ENCODE data around the gene CFAP410.
A peak's percentile ranks its signal among the peaks of the same experiment; 100 is the strongest.

Gene CFAP410

GRCh38 chr21:44338971-44339910, at the start of gene CFAP410:
Gene CFAP410 (minus strand): TSS chr21:44339390. CDS start chr21:44339194, 196 bp downstream.
- peak; percentile 84 to 92 (median 88) for DNase-seq (ENCODE audit: low read depth in 4 of 4, low spot score in 1 of 4)

DNA sequence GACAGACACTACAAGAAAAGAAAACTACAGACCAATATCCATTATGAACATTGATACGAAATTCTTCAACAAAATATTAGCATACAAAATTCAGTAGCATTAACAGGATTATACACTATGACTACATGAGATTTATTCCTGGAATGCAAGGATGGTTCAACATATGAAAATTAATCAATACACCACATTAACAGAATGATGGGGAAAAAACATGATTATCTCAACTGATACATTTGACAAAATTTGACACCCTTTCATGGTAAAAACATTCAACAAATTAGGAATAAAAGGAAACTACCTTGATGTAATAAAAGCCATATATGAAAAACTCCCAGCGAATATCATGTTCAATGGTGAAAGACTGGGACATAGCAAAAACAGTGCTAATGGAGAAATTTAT, 45.8 kb upstream of the CFAP410 start:
- no peak for DNase-seq (ENCODE audit: low read depth in 4 of 4, low spot score in 1 of 4)

GRCh38 chr21:44383216-44383615, 44.0 kb upstream of the CFAP410 start:
- no peak for DNase-seq (ENCODE audit: low read depth in 4 of 4, low spot score in 1 of 4)

GRCh38 chr21:44382536-44382935, 43.3 kb upstream of the CFAP410 start:
- no peak for DNase-seq (ENCODE audit: low read depth in 4 of 4, low spot score in 1 of 4)

GRCh38 chr21:44381874-44382273, 42.7 kb upstream of the CFAP410 start:
- no peak for DNase-seq (ENCODE audit: low read depth in 4 of 4, low spot score in 1 of 4)

- no peak for DNase-seq (ENCODE audit: low read depth in 4 of 4, low spot score in 1 of 4)
Measured at GRCh38 chr21:44380876-44381275, 41.7 kb upstream of the CFAP410 start.

DNA sequence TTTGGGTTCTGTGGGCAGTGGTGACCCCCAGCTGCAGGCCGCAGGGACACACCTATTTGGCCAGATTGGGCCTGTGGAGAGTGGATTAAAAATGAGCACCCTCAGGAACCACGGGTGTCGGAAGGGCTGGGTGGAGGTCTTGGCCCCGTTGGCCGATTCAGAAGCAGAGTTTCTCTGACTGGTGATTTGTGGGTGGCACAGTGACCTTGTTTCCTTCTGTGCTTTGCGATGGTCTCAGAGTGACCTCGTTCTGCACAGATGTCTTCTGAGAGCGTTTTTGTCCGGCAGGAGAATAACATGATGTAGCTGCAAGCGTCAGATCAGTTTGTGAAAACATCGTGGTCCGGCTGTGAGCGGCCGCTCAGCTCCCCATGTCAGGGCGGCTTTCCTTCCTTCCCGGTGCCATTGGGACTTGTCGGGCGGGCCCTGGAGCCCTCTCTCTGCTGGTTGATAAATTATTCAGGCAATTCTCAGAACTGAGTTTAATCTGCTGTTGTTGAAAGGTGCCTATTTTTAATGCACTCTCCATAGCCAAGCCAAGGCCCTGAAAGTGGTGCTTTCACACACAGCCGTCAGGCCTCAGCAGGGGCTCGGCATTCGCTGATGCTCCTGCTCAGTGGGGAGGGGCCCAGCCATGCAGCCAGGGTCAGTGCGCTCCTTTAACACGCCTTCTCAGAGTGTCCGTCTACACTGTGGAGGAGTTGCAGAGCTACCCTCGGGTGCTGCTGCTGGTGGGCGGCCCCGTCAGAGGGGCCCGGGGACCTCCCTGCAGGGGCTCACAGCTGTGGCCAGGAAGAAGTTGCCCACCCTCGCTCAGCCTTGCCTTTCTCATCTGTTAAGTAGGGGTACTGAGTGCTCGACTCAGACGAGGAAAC, 41.0 kb upstream of the CFAP410 start:
- no peak for DNase-seq (ENCODE audit: low read depth in 4 of 4, low spot score in 1 of 4)

- no peak for DNase-seq (ENCODE audit: low read depth in 4 of 4, low spot score in 1 of 4)
Measured at GRCh38 chr21:44379515-44379848, 40.3 kb upstream of the CFAP410 start.

DNA sequence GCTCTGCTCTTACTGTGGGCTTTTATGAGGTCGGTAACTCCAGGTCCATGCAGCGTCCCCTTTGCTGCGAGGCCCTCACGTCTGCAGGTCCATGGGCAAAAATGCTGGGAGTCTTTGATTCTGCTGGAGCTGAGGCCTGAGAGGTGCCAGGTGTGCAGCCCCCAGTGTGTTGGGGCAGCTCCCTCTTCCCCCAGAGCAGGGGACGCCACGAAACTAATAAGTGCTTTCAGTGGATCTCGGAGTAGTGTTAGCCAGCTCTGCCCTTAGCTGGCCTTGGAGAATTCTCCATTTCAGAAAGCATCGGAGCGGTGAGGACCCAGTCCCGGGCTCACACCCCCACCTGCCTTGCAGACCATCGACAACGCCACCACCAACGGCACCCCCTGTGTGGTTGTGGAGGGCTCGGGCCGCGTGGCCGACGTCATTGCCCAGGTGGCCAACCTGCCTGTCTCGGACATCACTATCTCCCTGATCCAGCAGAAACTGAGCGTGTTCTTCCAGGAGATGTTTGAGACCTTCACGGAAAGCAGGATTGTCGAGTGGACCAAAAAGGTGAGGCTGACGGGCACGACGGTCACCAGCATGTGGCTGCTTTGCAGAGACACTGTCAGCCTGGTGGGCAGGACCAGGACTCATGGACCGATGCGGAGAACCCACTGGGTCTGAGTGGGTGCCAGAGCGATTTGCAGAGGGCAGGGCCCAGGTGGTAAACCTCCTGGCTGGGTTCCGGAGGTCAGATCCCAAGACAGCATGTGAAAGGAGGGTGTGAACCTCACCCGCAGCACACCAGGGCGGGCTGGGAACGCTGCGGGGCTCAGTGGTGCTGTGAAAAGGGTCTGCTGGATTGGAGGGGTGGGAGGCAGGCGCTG, 39.7 kb upstream of the CFAP410 start:
- DNase-seq (ENCODE audit: low read depth in 4 of 4, low spot score in 1 of 4) = no peak

- DNase-seq (ENCODE audit: low read depth in 4 of 4, low spot score in 1 of 4) = no peak
Measured at GRCh38 chr21:44377922-44378645, 38.9 kb upstream of the CFAP410 start.

GRCh38 chr21:44377201-44377921, 38.2 kb upstream of the CFAP410 start:
- no peak for DNase-seq (ENCODE audit: low read depth in 4 of 4, low spot score in 1 of 4)

DNA sequence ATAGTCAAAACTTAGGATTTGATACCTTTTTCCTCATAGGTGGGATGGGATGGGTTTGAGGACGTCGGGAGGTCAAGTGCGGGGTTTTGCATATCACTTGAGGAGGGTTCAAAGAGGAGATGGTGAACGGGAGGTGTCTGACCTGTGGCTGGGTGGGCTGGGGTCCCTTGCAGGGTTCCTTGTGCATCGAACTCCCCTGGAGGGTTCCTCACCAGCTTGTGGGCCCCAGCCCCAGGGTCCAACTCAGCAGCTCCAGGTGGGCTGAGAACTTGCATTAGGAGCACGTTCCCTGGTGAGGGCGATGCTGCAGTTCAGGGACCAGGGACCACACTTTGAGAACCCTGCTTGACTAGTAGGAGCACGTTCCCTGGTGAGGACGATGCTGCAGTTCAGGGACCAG, 37.4 kb upstream of the CFAP410 start:
- no peak for DNase-seq (ENCODE audit: low read depth in 4 of 4, low spot score in 1 of 4)

GRCh38 chr21:44375761-44376241, 36.6 kb upstream of the CFAP410 start:
- no peak for DNase-seq (ENCODE audit: low read depth in 4 of 4, low spot score in 1 of 4)

GRCh38 chr21:44375281-44375651, 36.1 kb upstream of the CFAP410 start:
- DNase-seq (ENCODE audit: low read depth in 4 of 4, low spot score in 1 of 4) = no peak

DNA sequence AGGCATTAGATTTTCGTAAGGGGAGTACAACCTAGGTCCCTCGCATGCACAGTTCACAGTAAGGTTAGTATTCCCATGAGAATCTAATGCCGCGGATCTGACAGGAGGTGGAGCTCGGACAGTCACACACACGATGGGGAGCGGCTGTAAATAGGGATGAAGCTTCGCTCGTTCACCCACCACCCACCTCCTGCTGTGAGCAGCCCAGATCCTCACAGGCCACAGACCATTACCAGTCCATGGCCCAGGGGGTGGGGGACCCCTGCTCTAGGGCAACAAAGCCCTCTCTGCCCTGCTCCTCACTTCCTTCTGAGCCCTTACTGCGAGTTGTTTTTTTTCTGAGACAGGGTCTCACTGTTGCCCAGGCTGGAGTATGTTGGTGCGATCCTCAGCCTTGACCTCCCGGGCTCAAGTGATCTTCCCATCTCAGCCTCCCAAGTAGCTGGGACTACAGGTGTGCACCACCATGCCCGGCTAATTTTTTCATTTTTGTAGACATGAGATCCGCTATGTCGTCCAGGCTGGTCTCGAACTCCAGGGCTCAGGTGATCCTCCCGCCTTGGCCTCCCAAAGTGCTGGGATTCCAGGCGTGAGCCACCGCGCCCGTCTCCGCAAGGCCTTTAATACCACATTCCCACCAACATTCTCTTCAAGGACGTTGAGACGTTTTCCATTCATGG, 35.6 kb upstream of the CFAP410 start:
- no peak for DNase-seq (ENCODE audit: low read depth in 4 of 4, low spot score in 1 of 4)

DNA sequence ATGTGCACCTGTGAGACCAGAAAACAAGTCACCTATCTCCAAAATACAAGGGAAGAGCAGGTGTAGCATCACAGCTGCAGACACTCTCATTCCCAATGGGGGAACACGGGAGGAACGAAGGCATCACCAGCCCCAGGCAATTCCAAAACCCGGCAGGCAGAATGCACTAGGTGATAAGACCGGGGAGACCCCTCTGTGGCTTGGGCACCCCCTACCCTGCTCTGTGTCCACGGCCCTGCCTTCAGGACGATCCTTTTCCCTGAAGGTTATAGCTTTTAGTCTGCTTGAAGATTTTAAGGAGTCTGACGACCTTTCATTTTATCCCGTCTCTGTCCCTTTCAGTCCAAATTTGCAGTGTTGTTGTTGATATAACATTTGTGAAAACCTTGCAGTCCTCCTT, 33.4 kb upstream of the CFAP410 start:
- DNase-seq (ENCODE audit: low read depth in 4 of 4, low spot score in 1 of 4) = no peak

DNA sequence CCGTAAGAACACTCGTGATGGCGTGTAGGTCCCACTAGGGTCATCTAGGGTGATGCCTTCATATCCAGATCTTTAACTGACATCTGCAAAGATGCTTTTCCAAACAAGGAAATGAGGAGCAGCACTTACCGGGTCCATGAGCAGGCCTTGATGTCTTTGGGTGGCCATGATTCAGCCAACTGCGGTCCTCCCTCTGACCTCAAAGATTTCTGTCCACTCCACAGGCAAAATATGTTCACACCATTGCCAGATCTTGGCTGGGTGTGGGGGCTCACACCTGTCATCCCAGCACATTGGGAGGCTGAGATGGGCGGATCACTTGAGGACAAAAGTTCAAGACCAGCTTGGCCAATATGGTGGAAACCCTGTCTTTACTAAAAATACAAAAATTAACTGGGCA, 32.4 kb upstream of the CFAP410 start:
- no peak for DNase-seq (ENCODE audit: low read depth in 4 of 4, low spot score in 1 of 4)

DNA sequence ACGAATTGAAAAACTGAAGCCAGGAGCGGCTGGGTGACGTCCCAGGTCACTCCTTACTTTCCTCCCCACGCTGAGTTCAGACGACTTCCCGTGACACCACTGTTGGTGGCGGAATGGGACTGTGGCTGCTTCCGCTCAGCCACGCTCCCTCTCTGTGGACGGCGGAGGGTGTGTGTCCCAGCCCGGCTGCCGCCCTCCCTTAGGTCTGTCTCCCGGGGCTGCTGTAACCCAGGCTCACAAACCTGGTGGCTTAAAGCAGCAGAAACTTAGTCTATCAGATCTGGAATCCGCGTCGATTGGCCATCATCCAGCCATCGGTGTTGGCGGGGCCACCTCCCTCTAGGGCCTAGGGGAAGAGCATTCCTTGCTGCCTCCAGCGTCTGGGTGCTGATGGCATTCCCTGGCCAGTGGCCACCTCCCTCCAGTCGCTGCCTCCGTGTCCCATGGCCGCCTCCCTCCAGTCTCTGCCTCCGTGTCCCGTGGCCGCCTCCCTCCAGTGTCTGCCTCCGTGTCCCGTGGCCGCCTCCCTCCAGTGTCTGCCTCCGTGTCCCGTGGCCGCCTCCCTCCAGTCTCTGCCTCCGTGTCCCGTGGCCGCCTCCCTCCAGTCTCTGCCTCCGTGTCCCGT, 31.7 kb upstream of the CFAP410 start:
- DNase-seq (ENCODE audit: low read depth in 4 of 4, low spot score in 1 of 4) = no peak

Measured in stimulated activated CD4-positive, alpha-beta T cell treated with anti-CD3 and anti-CD28 coated beads, Interleukin-1b, Interleukin-23, amount 100 ng/mL, for 24 hours (primary cell).